GM12878 (cell line): ENCODE measurements around the gene VSIG10L2. TPM values are rescaled to one million over a fixed set of nuclear protein-coding genes. Genes with fewer than 3 reads are reported as not detected.
A peak's percentile ranks its signal among the peaks of the same experiment; 100 is the strongest.

Experiments used
- ATAC-seq: fragments of 200-7000 bp; cut with Tn5 transposase; 3 replicates; pipeline ENCODE4 v1.9.1; 2020; ENCODE audit warnings: mild to moderate bottlenecking, moderate library complexity
- BruUV-seq: library from RNA; stranded (reverse); fragments of 400-500 nt; replicated peaks from 2 replicates; lab custom pipeline; 2021; lab: Mats Ljungman, UMichigan
- CTCF ChIA-PET: fragments of 300-600 bp; sonication (Branson Sonifier 250); formaldehyde crosslinking; extraction: SDS; loops from one replicate; lab custom pipeline; 2021; ENCODE audit warnings: inconsistent platforms; lab: Yijun Ruan, JAX
- POLR2A ChIA-PET: fragments of 350-600 bp; formaldehyde crosslinking; extraction: SDS; loops from one replicate; lab custom pipeline; 2021; ENCODE audit warnings: inconsistent platforms; lab: Charles Lee
- RAD21 ChIA-PET: fragments of 300-600 bp; sonication (Branson Sonifier 250); formaldehyde crosslinking; loops from one replicate; lab custom pipeline; 2023; ENCODE audit warnings: antibody characterized with exemption; ENCODE audit not compliant: unreplicated experiment; lab: Charles Lee
- SMC1A ChIA-PET: fragments of 300-600 bp; sonication (Branson Sonifier 250); formaldehyde crosslinking; loops from one replicate; lab custom pipeline; 2023; ENCODE audit not compliant: unreplicated experiment, uncharacterized antibody; lab: Charles Lee
- DNase-seq: peaks from one replicate; pipeline ENCODE4 v3.0.0-alpha.2; 2011; ENCODE audit warnings: low read depth, low spot score
- FAIRE-seq: peaks from 3 replicates; lab custom pipeline; 2011; peaks lifted over from hg19 to GRCh38; lab: Jason Lieb, UNC
- H2AFZ ChIP-seq: 2 replicates; pipeline ENCODE4 v1.6.0; 2011; ENCODE audit warnings: low read depth, low read length, control low read depth; ENCODE audit not compliant: control insufficient read depth
- H3K27ac ChIP-seq: 2 replicates; pipeline ENCODE4 v1.5.1; 2011; ENCODE audit warnings: control low read depth; ENCODE audit not compliant: control insufficient read depth, insufficient read depth
- H3K27me3 ChIP-seq, 2 experiments: replicated peaks in 1 of 2; 2 replicates each; pipeline versions ENCODE4 v1.6.0 to v1.6.1; 2011; ENCODE audit warnings: low read length in 1 of 2; ENCODE audit not compliant: control insufficient read depth in 2 of 2, insufficient read depth in 2 of 2
- H3K36me3 ChIP-seq, 2 experiments: 2 replicates each; pipeline ENCODE4 v1.5.1; 2011; ENCODE audit warnings: low read length in 1 of 2; ENCODE audit not compliant: control insufficient read depth in 2 of 2, insufficient read depth in 2 of 2
- H3K4me1 ChIP-seq: 2 replicates; pipeline ENCODE4 v1.6.1; 2011; ENCODE audit warnings: mild to moderate bottlenecking, low read length, moderate library complexity, mixed read lengths; ENCODE audit not compliant: control insufficient read depth, insufficient read depth
- H3K4me2 ChIP-seq: 2 replicates; pipeline ENCODE4 v1.6.0; 2011; ENCODE audit warnings: control low read depth; ENCODE audit not compliant: control insufficient read depth, insufficient read depth
- H3K4me3 ChIP-seq: fragments of 200-600 bp; sonication (generic); 2 replicates; pipeline ENCODE4 v1.5.1; 2016
- H3K79me2 ChIP-seq: 2 replicates; pipeline ENCODE4 v1.6.0; 2011; ENCODE audit warnings: low read length; ENCODE audit not compliant: control insufficient read depth, insufficient read depth
- H3K9ac ChIP-seq: 2 replicates; pipeline ENCODE4 v1.8.0; 2011; ENCODE audit warnings: low read length, control low read depth, mixed read lengths; ENCODE audit not compliant: control insufficient read depth, insufficient read depth
- H3K9me3 ChIP-seq: replicated peaks from 3 replicates; pipeline ENCODE4 v1.5.1; 2011; ENCODE audit warnings: mild to moderate bottlenecking, low read length; ENCODE audit not compliant: control insufficient read depth, insufficient read depth
- H4K20me1 ChIP-seq: 2 replicates; pipeline ENCODE4 v1.6.0; 2011; ENCODE audit not compliant: control insufficient read depth, insufficient read depth
- BHLHE40 ChIP-seq, 2 experiments: fragments of 450-650 bp in 1 of 2; IDR thresholded peaks; 2 replicates each; pipeline ENCODE4 v1.6.1; 2011 to 2017; ENCODE audit warnings: low read depth in 2 of 2, borderline replicate concordance in 1 of 2, improper control_type of control experiment in 1 of 2, low read length in 1 of 2, mild to moderate bottlenecking in 1 of 2
- IKZF1 ChIP-seq: fragments of 450-650 bp; conservative IDR thresholded peaks from 2 replicates; pipeline ENCODE4 v1.6.1; 2017; ENCODE audit warnings: antibody characterized with exemption, mild to moderate bottlenecking
- POLR2A ChIP-seq: IDR thresholded peaks from 2 replicates; pipeline ENCODE4 v1.6.1; 2011; ENCODE audit warnings: low read depth, mild to moderate bottlenecking, low read length
- POLR2AphosphoS5 ChIP-seq: IDR thresholded peaks from 2 replicates; pipeline ENCODE4 v1.6.1; 2011; ENCODE audit warnings: mild to moderate bottlenecking, low read length, inconsistent platforms
- WGBS: methylation state at CpG from one replicate; pipeline ENCODE4 v1.1.6; 2016; ENCODE audit warnings: low lambda C conversion rate; ENCODE audit not compliant: insufficient replicate concordance, insufficient coverage; ENCODE audit errors: missing lambda C conversion rate; 5-methylcytosine and 5-hydroxymethylcytosine counted together
- in situ Hi-C: fragments of 300-500 bp; cut with MboI; formaldehyde crosslinking; loops from 9 replicates; pipeline ENCODE4 v1.14.3; 2018; ENCODE audit warnings: mixed read lengths
- intact Hi-C: fragments of 100-400 bp; cut with micrococcal nuclease; formaldehyde crosslinking; loops from one replicate; pipeline ENCODE4 v1.14.2; 2022; ENCODE audit not compliant: unreplicated experiment
- polyA plus RNA-seq, 11 experiments: library from polyadenylated mRNA; depleted of rRNA in 4 of 11; unstranded in 6 of 11; stranded (reverse) in 5 of 11; fragments of >200 nt; fragmentation: Nextera tagmentation in 4 of 11; fragmentation: Illumina TruSeq in 1 of 11; extraction: Ambion mirVana in 4 of 11; extraction: Trizol in 1 of 11; gene quantifications; 1 replicate in 1 of 11; 2 replicates in 10 of 11; pipeline versions ENCODE4 v1.2.1 to v1.2.3, GENCODE V29; 2011 to 2016; ENCODE audit warnings: inconsistent platforms in 2 of 11, missing spikeins in 2 of 11, low read depth in 1 of 11
- total RNA-seq, 4 experiments: library from RNA; depleted of rRNA in 3 of 4; stranded (reverse); fragments of >200 nt in 3 of 4; fragmentation: Illumina TruSeq in 1 of 4; extraction: Trizol in 1 of 4; gene quantifications; 2 replicates each; pipeline versions ENCODE4 v1.2.1 to v1.2.3, GENCODE V29; 2013 to 2021

Gene VSIG10L2
- total and polyA plus RNA-seq, 10 of the 15 experiments (the other 5 are each of a cell fraction or from before 2014, with no cell fraction given): 0.02 TPM; not detected in 9

GRCh38 chr11:125902927-125903710 is 42.7 kb upstream of the VSIG10L2 start, which contains the start of gene PUS3 (continued):
- TF ChIP-seq IKZF1: peak; percentile 82
- TF ChIP-seq, all 136 proteins: peak for 31

- POLR2A ChIA-PET: interaction anchor here (0.9 to 2.1 kb wide), 2 partner anchors 17 to 312 kb away, joined by 7 to 13 read pairs; partner anchors contain the start of genes HYLS1 and STT3A
These were observed 41.9 kb upstream of the VSIG10L2 start, which contains the start of gene DDX25 for GRCh38 chr11:125903711-125904659. TSS of gene DDX25 (plus strand) at chr11:125904508. CDS start at chr11:125904518, 10 bp downstream.

More at GRCh38 chr11:125903711-125904659, 41.9 kb upstream of the VSIG10L2 start, which contains the start of gene DDX25:
- no peak within 1 kb of the TSS for H3K9ac ChIP-seq
- FAIRE-seq: no peak
- ChIA-PET SMC1A (interaction anchor here (1.7 kb wide), 1 partner anchor 18 kb away, joined by 3 read pairs; no protein-coding TSS in a partner anchor), RAD21 (interaction anchor here (1.0 kb wide), 3 partner anchors 10 to 16 kb away, joined by 3 to 8 read pairs (median 4); partner anchors contain the start of gene HYLS1), CTCF (interaction anchor here (1.4 to 1.7 kb wide), 3 partner anchors 16 to 290 kb away, joined by 4 to 10 read pairs (median 5); partner anchors contain the start of gene HYLS1)
- no TSS peak for BruUV-seq
- H3K27me3 ChIP-seq: peaks cover 3 to 7% of the 10 kb centered on the region in 2 experiments; a peak in 3 of 4 replicates
- peaks cover 1% of the 10 kb centered on the region; the same call in 2 of the 3 replicates for H3K9me3 ChIP-seq
- no peaks in the 10 kb centered on the region for H4K20me1 ChIP-seq
- H2AFZ ChIP-seq: no peak within 1 kb of the TSS
- intact Hi-C loops: no loop called here
- peak within 1 kb of the TSS; percentile 45 for H3K4me2 ChIP-seq
- in situ Hi-C loops: no loop called here
- WGBS: 67% methylated on average over 53 of the region's 81 CpGs
- no peak for TF ChIP-seq POLR2AphosphoS5
- TF ChIP-seq POLR2A: peak; percentile 32; the same call in 1 of the 2 replicates
- TF ChIP-seq BHLHE40 (IDR thresholded peaks at IDR 0.05; ENCODE audit: borderline replicate concordance in 1 of 2, low read depth in 2 of 2, low read length in 1 of 2): 0 out of 4 replicates have a peak, but pooled peaks of 1 of the 2 experiments have one; percentile 10
- peaks cover 4% of the 10 kb centered on the region; the same call in 1 of the 2 replicates for H3K4me1 ChIP-seq
- DNase-seq: no peak
- peaks cover 4 to 13% of the 10 kb centered on the region in 2 experiments for H3K36me3 ChIP-seq
- H3K79me2 ChIP-seq: peaks cover 8% of the 10 kb centered on the region
- H3K27ac ChIP-seq: no peak within 1 kb of the TSS
- ATAC-seq: no peak
- no peak within 1 kb of the TSS; the same call in 1 of the 2 replicates for H3K4me3 ChIP-seq
